ENCODE data around the gene CFAP99.
A peak's percentile ranks its signal among the peaks of the same experiment; 100 is the strongest.
"Not testable (repeated sequence)": the region's sequence is repeated elsewhere in the genome, so short reads cannot be mapped to it uniquely, and the experiment has no call there.

CFAP99 gene

GRCh38 chr4:2465032-2465431 lies 46.3 kb downstream of the CFAP99 start:
- H2AFZ ChIP-seq (ENCODE audit: low read depth), result no peak overlapping the region
- peaks cover 3% of the 10 kb centered on the region; the same call in 1 of the 2 replicates for H4K20me1 ChIP-seq (ENCODE audit: insufficient read depth)
- no peak for TF ChIP-seq CTCF (conservative IDR thresholded peaks at IDR 0.05; ENCODE audit: low read depth, low read length)
- no peak overlapping the region for H3K27ac ChIP-seq
- no peak overlapping the region for H3K9ac ChIP-seq
- H3K79me2 ChIP-seq (ENCODE audit: insufficient read depth, low read depth), result peaks cover 18% of the 10 kb centered on the region
- no peak overlapping the region for H3K4me2 ChIP-seq
- no peaks in the 10 kb centered on the region for H3K27me3 ChIP-seq (ENCODE audit: insufficient read depth, low read depth)
- no peak overlapping the region for H3K4me3 ChIP-seq (IDR thresholded peaks at IDR 0.05; ENCODE audit: insufficient read depth, low read depth, low read length)
- no peaks in the 10 kb centered on the region for H3K4me1 ChIP-seq (ENCODE audit: low read depth, poor library complexity, severe bottlenecking)
- H3K36me3 ChIP-seq (ENCODE audit: insufficient read depth), result no peaks in the 10 kb centered on the region

GRCh38 chr4:2465544-2465943 lies 46.8 kb downstream of the CFAP99 start:
- not testable (repeated sequence) for H3K27me3 ChIP-seq (ENCODE audit: insufficient read depth, low read depth); H3K36me3 ChIP-seq (ENCODE audit: insufficient read depth); H3K4me3 ChIP-seq (IDR thresholded peaks at IDR 0.05; ENCODE audit: insufficient read depth, low read depth, low read length); H3K4me2 ChIP-seq; H2AFZ ChIP-seq (ENCODE audit: low read depth); H3K4me1 ChIP-seq (ENCODE audit: low read depth, poor library complexity, severe bottlenecking); H3K27ac ChIP-seq; H3K9ac ChIP-seq; H4K20me1 ChIP-seq (ENCODE audit: insufficient read depth)
- peaks cover 23% of the 10 kb centered on the region for H3K79me2 ChIP-seq (ENCODE audit: insufficient read depth, low read depth)

GRCh38 chr4:2468456-2469191 lies 49.9 kb downstream of the CFAP99 start, which contains the start of gene RNF4:
Gene RNF4 (plus strand): TSS chr4:2469106. CDS start chr4:2490494, 21,388 bp downstream.
- H3K36me3 ChIP-seq (ENCODE audit: insufficient read depth), result no peaks in the 10 kb centered on the region
- peak within 1 kb of the TSS; percentile 86 for H3K27ac ChIP-seq
- no peak within 1 kb of the TSS for H3K4me3 ChIP-seq (IDR thresholded peaks at IDR 0.05; ENCODE audit: insufficient read depth, low read depth, low read length)
- no peak for TF ChIP-seq CTCF (conservative IDR thresholded peaks at IDR 0.05; ENCODE audit: low read depth, low read length)
- H4K20me1 ChIP-seq (ENCODE audit: insufficient read depth), result peaks cover 9% of the 10 kb centered on the region; the same call in 1 of the 2 replicates
- H3K79me2 ChIP-seq (ENCODE audit: insufficient read depth, low read depth), result peaks cover 54% of the 10 kb centered on the region
- H3K9ac ChIP-seq, result peak within 1 kb of the TSS; percentile 85
- H3K4me1 ChIP-seq (ENCODE audit: low read depth, poor library complexity, severe bottlenecking), result peaks cover 7% of the 10 kb centered on the region
- H2AFZ ChIP-seq (ENCODE audit: low read depth), result peak within 1 kb of the TSS; percentile 61
- H3K4me2 ChIP-seq, result peak within 1 kb of the TSS; percentile 76
- H3K27me3 ChIP-seq (ENCODE audit: insufficient read depth, low read depth), result no peaks in the 10 kb centered on the region

- peak overlapping the region; percentile 86 for H3K27ac ChIP-seq
- H3K4me1 ChIP-seq (ENCODE audit: low read depth, poor library complexity, severe bottlenecking), result peaks cover 7% of the 10 kb centered on the region
- no peak overlapping the region; the same call in 1 of the 2 replicates for H2AFZ ChIP-seq (ENCODE audit: low read depth)
- peak overlapping the region; percentile 62 for H3K4me2 ChIP-seq
- H3K27me3 ChIP-seq (ENCODE audit: insufficient read depth, low read depth), result no peaks in the 10 kb centered on the region
- H4K20me1 ChIP-seq (ENCODE audit: insufficient read depth), result peaks cover 9% of the 10 kb centered on the region; the same call in 1 of the 2 replicates
- H3K79me2 ChIP-seq (ENCODE audit: insufficient read depth, low read depth), result peaks cover 62% of the 10 kb centered on the region
- no peak overlapping the region for H3K4me3 ChIP-seq (IDR thresholded peaks at IDR 0.05; ENCODE audit: insufficient read depth, low read depth, low read length)
- no peak for TF ChIP-seq CTCF (conservative IDR thresholded peaks at IDR 0.05; ENCODE audit: low read depth, low read length)
- peak overlapping the region; percentile 85 for H3K9ac ChIP-seq
- H3K36me3 ChIP-seq (ENCODE audit: insufficient read depth), result no peaks in the 10 kb centered on the region
These were observed 50.6 kb downstream of the CFAP99 start for GRCh38 chr4:2469192-2469984.
